HS-27A (cell line): ENCODE measurements around the gene BAHCC1.

ENCODE experiments used
- DNase-seq: peaks from one replicate; pipeline ENCODE4 v3.0.0-alpha.2; 2012; ENCODE audit warnings: low read depth, missing footprints

The BAHCC1 gene

DNA sequence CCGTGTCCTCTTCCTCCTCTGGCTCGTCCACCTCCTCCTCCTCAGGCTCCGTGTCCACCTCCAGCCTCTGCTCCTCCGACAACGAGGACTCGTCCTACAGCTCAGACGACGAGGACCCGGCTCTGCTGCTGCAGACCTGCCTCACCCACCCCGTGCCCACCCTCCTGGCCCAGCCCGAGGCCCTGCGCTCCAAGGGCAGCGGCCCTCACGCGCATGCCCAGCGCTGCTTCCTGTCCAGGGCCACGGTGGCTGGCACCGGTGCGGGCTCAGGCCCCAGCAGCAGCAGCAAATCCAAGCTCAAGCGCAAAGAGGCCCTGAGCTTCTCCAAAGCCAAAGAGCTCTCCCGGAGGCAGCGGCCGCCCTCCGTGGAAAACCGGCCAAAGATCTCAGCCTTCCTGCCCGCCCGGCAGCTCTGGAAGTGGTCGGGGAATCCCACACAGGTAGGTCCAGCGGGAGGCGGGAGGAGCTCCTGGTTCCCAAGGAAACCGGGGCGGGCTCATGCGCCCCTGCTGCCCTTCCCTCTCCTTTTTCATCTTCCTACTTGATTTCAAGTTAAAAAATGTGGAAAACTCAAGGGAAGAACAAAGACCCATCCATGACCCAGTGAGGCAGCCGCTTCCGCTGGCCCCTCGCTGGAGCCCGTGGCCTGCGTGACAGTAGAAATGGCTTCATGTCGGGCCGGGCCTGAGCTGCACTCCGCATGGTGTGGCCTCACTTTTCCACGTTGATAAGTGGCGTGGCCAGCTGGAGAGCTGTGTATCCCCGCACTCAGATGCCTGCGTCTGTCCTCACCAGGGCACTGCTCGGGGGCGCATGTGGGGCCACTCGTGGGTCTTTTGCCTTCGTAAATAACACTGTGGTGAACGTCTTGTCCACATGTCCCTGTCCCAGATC lies 66.6 kb downstream of the BAHCC1 start:
- DNase-seq = no peak

DNA sequence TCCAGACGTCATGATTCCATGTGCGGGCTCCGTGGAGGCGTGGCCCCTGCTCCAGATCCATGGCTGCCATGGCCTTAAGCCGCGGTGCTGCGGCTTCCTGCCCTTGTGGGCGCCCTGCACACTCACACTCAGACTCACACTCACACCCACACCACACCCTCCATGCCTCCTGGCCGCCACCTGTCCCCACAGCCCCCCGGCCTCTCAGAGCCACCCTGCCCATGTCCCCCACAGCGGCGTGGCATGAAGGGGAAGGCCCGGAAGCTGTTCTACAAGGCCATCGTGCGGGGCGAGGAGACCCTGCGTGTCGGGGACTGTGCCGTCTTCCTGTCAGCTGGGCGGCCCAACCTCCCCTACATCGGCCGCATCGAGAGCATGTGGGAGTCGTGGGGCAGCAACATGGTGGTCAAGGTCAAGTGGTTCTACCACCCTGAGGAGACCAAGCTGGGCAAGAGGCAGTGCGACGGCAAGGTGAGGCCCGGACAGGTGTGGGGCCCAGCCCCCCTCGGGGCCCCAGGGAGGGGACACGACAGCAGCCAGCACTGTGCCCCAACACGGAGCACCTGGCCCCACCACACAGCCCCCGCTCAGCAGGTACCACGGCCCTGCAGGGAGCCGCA lies 67.4 kb downstream of the BAHCC1 start:
- DNase-seq = no peak

DNA sequence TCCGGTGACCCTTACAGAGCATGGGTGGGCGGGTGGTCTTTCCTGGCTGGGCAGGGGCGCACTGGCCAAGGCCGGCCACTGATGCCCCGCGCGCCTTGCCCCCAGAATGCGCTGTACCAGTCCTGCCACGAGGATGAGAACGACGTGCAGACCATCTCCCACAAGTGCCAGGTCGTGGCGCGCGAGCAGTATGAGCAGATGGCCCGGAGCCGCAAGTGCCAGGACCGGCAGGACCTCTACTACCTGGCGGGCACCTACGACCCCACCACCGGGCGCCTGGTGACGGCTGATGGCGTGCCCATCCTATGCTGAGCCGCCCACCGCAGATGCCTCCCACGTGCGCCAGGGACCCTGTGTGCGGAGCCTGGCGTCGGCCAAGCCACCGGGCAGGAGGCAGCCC lies 68.2 kb downstream of the BAHCC1 start:
- no peak for DNase-seq

DNA sequence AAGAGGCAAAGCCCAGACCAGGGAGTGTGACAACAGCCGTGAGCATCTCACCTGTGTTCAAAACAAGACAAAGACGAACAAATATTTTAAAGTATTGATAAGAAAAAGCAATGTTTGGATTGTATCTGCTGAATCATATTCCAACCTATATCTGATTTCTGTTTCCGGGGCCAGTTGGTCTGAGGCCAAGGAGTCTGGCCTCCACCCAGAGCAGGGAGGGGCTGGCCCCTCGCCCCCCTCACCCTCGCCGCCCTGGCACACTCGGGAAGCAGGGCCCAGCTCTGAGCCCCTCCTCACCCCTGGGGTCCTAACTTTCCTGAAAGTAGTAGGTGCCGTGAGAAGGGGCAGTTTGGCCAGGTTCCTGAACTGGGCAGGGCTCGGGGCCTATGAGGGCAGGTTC lies 69.3 kb downstream of the BAHCC1 start:
- no peak for DNase-seq

DNA sequence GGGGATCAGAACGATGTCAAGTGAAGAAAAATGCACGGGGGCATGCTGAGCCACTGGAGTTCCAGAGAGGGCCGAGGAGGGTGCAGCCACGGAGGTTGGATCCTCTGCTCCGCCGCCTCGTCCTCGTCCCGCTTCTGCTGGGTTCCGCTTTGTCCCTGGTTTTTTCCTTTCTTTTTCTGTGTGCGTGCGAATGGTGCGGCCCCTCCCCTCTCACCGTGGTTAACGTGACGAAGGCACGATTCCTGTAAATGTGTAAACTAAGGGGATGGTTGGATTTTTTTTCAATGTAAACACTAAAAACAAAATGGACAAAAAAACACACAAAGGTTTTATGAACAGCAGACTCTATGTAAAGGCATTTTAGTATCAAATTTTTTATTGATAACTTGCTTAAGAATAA lies 70.7 kb downstream of the BAHCC1 start:
- no peak for DNase-seq

DNA sequence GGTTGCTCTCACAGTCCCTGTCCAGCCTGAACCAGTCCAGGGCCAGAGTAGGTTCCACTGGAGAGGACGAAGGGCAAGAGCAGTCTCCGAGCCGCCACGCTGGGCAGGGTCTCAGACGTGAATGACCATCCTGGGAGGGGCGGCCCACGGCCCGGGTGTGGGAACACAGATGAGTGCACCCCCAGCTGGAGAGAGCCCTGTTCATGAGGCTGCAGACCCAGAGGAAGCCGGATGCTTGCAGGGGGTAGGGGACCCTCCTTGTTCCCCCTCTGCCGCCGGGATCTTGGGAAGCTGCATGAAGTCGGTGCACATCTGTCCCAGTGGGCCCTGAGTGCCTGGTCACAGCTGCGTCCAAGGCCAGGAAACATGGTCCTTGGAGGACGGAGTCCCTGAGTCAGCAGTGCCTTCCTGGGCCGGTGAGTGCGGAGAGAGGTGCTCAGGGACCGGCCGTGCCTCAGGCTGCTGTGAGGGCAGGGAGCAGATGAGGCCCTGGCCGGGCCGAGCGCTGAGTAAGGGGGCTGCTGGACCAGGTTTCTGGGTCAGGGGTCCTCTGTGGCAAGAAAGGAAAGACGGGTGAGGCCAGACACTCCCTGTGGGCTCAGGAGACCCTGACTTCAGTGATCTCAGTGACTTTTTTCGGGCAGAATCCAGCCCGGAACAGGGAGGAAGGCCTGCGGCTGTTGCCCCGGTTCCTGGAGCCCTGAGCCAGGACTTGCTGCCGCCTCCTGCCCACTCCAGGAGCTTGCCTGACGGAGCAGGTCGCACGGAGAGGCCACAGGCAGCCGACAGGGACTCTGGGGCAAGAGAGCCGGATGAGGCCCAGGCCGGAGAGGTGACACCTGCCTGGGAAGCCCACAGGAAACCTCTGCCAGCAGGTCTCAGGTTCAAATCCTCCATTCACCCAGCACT lies 71.6 kb downstream of the BAHCC1 start:
- no peak for DNase-seq

DNA sequence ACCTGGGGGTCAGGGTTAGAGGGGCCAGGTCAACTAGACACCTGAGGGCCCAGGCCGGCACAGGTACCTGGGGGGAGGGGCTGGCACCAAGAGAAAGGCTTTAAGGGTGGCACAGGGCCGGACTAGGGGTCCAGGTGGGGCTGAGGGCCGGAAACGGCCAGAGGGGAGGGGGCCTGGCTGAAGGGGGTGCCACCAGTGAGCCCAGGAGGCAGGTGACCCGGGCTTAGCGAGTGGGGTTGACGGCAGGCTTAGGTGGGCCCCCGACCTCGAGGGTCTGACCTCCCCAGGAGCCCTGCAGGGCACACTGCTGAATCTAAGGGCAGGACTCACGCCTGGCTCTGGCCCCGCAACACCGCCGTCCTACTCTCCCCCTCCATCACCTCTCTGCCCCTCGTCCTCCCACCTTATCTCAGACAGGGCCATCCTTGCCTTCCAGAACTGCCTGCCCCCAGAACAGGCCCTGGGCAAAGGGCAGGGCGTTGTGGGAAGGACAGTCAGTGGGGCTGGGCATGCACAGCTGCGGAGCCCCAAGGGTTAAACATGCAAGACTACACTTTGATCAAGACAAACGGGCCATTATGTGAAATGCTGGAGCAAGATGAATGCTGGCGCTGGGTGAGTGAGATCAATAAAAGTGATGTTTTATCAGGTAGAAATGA lies 73.0 kb downstream of the BAHCC1 start:
- DNase-seq = no peak

DNA sequence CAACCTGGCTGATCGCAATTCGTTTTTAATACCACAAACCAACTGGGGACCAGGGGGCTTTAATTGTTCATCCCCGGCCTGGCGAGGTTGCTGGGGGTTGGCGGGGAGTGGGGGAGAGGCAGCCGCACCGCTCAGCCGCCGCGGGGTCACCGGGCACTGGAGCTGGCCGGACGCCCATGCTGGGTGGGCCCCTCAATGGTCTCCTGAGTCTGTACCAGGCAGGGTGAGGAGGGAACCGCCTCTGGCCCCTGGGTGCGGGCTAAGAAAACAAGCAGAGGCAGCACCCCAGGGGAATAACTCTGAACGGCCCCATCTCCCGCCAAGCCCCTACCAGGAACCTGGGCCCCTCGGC lies 73.5 kb downstream of the BAHCC1 start:
- no peak for DNase-seq

DNA sequence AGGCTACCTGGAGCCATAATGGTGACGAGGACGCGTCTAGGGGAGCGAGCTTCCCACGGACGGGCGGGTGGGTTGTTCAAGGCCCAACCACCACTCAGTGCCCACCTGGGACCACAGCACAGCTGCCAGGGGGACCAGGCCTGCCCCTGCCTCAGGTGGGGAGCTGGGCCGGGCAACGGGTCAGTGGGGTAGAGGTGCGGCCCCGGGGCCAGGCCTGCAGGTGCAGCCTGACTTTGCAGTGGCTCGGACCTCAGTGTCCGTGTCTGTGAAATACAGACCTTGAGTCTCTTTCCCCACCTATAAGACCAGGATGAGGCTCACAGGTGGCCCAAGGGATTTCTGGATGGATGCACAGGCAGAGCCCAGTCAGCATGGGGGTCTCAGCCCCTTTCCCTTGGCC lies 74.0 kb downstream of the BAHCC1 start:
- no peak for DNase-seq

DNA sequence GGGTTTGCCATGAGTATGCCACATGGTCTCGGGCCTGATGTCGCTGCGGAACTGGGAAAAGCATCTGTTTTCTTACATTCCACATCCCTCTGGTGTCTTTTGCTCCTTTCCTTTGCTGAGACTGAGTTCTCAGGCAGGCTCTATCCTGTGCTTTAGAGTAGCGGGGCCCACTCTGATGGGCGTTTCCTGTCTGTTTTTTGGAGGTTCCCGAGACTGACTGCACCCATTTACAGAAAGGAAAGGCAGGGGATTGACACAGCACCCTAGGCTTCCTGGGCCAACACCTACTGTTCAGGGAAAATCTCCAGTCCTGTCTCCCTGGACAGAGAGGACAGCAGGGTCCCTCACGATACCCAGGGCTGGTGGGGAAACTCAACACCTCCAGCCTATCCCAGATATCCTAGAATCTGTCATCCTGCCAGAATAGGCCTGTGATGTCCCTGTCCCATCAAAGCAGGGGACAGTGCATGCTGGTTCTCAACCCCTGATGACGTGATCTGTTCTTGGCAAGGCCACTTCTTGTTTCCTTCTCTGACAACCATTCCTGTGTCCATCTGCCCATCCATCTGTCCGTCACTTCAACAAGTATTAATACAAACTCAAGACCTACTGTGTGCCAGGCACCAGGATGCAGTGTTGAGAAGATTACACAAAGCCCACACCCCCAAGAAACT lies 75.2 kb downstream of the BAHCC1 start:
- DNase-seq = no peak

DNA sequence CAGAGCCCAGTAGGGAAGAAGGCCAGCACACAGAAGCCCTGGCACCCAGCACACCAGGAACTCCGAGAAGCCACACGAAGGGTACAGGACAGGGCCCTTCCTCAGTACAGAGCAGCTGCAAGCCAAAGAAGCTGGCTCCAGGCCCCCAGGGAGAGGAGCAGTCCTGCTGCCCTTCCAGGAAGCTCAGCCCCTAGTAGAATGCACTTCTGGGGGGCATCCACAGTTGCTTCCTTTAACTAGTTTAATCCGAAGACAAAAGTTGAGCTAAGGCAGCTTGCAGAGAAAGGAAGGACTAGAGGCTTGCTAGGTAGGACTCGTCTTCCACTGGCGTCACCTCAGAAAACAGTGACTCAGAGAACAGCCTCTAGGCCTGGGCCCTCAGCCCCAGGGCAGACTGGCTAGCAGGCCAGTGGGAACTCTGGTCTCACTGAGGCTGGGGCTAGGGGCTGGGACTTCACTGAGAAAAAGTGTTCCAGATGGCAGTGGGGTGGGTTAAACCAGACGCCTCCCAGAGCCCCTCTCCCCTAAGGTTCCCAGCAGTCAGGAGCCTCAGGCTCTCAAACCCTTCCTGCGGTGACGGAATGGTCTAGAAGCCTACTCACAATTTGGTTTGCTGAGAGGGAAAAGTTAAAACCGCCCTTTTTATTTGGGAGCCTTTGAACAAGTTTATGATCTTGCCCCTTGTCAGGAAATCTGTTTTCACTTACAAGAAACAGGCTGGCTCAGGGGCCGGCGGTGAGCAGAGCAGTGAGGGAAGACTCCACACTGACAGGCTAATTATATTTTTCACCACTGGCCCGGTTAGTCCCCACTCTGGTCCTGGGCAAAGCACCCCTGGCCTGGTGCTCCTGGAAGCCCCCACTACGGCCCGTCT lies 75.9 kb downstream of the BAHCC1 start:
- no peak for DNase-seq

DNA sequence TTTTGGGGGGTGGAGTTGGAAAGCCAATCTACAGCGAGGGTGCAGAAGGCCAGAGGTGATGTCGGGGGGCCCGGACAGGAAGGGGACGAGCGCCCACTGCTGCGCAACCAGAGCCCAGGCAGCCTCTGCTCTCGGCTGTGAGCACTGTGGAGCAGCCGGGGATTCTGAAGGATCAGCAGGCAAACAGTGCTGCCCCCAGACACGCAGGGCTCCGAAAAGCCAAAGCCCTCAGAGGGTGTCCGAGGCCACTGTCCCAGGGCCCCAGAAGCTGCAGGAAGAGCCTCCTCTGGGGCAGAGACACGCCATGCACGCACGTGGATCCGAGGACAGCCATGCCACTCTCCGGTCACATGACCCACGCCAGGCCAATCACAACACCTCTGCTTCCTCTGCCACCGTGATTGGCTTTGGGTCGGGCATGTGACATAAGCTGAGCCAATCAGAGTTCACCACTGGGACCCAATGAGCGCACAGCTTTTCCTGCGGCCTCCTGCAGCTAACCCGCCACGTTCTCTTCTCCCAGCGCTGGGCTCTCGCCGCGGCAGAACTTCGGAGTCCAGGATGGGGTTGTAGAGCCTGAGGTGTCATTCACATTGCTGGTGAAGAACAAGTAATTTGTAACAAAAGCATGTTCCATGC lies 76.7 kb downstream of the BAHCC1 start:
- peak; percentile 88 for DNase-seq

DNA sequence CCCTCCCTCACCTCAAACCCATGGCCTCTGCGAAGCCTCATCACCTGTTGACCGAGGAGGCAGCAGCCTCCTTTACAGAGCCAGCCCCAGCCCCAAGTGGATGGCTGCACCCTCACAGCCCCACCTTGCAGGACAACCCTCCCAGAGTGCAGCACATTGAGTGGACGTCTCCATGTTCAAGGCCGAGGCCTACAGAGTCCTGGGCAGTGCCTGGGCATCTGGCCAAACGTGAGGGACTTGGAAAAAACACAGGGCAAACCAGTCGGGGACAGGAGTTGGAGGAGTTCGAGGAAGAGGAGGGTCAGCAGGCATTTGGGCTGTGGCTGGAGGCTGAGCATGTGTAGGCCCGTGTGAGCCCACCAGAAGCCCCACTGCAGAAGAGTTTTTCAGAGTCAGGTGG lies 77.8 kb downstream of the BAHCC1 start:
- no peak for DNase-seq

DNA sequence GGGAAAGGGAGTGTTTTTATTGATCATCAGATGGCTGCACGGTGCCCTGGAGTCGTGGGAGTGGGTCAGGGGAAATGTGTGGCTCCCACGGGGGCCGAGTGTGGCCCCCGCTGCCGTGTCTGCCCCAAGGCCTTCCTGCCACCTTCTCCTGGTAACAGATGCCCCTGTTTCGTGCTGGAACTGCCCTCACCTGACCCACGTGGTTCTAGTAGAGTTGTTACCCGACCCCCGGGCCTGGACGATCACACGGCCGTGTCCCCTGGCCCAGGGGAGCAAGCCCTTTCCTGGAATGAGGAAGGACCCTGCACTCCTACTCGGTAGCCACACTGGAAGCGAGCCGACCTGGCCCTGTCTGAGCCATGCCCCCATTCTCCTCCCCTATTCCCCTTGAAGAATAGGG lies 79.7 kb downstream of the BAHCC1 start:
- DNase-seq = no peak

DNA sequence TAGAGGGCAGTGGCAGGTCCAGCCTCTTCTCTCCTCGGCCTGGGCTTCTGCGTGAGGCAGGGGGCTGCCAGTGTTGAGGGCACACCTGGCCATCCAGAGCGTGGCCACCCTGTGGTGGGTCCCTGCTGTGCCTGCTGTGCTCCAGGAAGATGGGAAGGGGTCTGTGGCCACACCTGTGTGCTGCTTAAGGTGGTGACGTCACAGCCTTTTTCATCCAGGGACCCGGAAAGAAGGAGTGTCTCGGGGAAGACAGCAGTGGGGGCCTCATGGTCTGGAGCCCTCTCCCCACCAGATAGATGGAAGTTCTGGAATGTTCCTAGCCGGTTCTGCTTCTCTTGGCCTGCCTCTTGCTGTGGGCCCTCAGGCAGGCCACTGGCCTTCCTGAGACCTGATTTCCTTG lies 80.8 kb downstream of the BAHCC1 start:
- no peak for DNase-seq

DNA sequence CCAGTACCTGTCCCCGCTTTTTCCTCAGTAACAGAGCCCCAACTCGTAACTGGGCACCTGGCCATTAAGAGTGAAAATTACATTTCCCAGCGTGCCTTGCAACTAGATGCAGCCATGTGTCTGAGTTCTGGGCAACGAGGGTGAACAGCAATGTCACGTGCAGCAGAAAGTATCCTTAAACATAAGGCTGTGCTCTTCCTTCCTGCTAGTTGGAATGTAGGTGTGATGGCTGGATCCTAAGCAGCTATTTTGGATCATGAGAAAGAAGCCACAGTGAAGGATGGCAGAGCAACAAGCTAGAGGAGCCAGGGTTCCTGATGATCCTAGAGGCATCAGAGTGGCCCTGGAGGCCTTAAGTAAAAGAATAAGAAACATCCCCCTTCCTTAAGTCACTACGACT lies 81.4 kb downstream of the BAHCC1 start:
- DNase-seq = no peak

DNA sequence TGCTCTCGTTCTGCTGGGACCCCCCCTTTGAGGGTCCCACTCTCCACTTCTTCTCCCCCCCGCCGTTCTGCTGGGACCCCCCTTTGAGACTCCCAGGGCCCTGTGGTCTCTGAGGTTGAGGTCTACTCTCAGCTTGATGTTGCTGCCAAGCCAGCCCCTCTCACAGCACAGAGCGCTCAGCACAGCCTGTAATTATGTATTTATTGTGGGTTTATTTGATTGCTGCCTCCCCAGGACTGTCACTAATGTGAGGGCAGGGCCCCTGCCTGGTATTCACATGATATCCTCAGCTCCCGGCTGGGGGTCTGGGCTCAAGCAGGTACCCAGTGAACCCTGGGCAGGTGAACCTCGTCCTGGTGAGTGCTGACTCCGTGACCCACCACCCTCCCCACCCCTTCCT lies 81.9 kb downstream of the BAHCC1 start:
- DNase-seq = no peak

DNA sequence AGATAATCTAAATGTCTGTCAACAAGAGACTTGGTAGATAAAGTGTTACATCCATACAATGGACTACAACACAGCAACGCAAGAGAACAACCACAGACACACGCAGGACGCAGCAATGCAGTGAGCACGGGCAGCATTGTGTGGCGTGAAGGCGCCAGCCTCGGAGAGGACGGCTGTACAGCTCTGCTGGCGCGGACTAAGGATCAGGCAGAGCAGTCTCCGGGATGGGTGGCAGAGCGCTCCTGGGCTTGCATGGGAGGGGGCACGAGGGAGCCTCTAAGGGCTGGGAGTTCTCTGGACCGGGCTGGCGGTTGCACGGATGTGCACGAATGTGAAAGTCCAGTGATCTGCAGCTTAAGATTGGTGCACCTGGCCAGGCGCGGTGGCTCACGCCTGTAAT lies 82.9 kb downstream of the BAHCC1 start:
- no peak for DNase-seq

DNA sequence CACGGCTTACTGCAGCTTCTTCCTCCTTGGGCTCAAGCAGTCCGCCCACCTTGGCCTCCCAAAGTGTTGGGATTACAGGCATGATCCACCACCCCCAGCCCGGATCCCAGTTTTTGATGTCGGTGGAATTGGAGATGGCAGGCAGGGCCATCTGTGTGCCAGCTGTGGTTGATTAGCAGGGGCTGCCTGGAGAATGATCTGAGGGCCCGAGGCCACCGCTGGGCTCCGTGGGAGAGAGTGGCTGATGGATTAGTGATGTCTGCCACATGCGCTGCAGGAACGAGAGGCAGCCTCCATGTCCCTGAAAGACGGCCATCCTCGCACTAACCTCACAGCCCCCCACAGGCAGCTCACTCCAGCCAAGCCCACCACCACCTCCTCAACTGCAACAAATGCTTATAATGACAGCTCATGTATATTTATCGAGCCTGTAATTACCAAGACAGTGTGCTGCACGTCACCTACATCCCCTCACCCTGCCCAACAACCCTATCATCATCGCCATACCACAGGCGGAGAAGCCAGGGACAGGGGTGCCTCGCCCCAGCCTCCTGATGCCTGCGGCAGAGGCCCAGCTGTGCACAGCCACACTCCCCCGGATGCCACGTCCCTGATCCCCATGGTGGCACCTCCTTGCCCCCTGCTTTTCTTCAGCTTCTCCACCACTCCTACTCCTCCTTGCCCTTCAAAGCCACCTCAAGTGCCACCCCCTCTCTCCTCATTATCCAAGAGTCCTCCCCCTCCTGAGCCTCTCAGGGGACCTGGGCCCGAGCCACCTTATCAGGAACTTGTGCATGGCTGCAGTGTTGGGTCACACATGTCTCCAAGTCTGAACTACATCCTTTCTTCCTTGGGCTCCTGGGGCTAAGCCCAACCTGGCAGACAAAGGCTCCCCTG lies 84.2 kb downstream of the BAHCC1 start:
- no peak for DNase-seq
